ENCODE measurements around the gene CRYBG1. TPM values are rescaled to one million over a fixed set of nuclear protein-coding genes. Genes with fewer than 3 reads are reported as not detected.
A peak's percentile ranks its signal among the peaks of the same experiment; 100 is the strongest.

Gene CRYBG1
- total RNA-seq, 1 donor, result 15.5 TPM

GRCh38 chr6:106560996-106561685, 200.6 kb downstream of the CRYBG1 start:
- peak; percentile 77 for DNase-seq (ENCODE audit: low read depth)
- H3K4me3 ChIP-seq (ENCODE audit: low read depth, low read length), result no peak overlapping the region
- TF ChIP-seq CTCF (IDR thresholded peaks at IDR 0.05; ENCODE audit: insufficient read depth, low read depth, low read length), result no peak

GRCh38 chr6:106561686-106562405, 201.3 kb downstream of the CRYBG1 start:
- TF ChIP-seq CTCF (IDR thresholded peaks at IDR 0.05; ENCODE audit: insufficient read depth, low read depth, low read length), result no peak
- H3K4me3 ChIP-seq (ENCODE audit: low read depth, low read length), result no peak overlapping the region
- DNase-seq (ENCODE audit: low read depth), result peak; percentile 65

- H3K4me3 ChIP-seq (ENCODE audit: low read depth, low read length), result no peak overlapping the region
- DNase-seq (ENCODE audit: low read depth), result peak; percentile 45
- TF ChIP-seq CTCF (IDR thresholded peaks at IDR 0.05; ENCODE audit: insufficient read depth, low read depth, low read length), result no peak
These were observed 203.1 kb downstream of the CRYBG1 start for GRCh38 chr6:106563614-106564013.

GRCh38 chr6:106564476-106564875, 204.0 kb downstream of the CRYBG1 start:
- no peak for DNase-seq (ENCODE audit: low read depth)
- no peak for TF ChIP-seq CTCF (IDR thresholded peaks at IDR 0.05; ENCODE audit: insufficient read depth, low read depth, low read length)
- H3K4me3 ChIP-seq (ENCODE audit: low read depth, low read length), result no peak overlapping the region

GRCh38 chr6:106568530-106568929, 208.0 kb downstream of the CRYBG1 start:
- no peak for DNase-seq (ENCODE audit: low read depth)

GRCh38 chr6:106569428-106569827, 208.9 kb downstream of the CRYBG1 start:
- TF ChIP-seq CTCF (IDR thresholded peaks at IDR 0.05; ENCODE audit: insufficient read depth, low read depth, low read length), result no peak
- no peak overlapping the region for H3K4me3 ChIP-seq (ENCODE audit: low read depth, low read length)
- no peak for DNase-seq (ENCODE audit: low read depth)

More at GRCh38 chr6:106568530-106568929, 208.0 kb downstream of the CRYBG1 start:
- no peak overlapping the region for H3K4me3 ChIP-seq (ENCODE audit: low read depth, low read length)
- no peak for TF ChIP-seq CTCF (IDR thresholded peaks at IDR 0.05; ENCODE audit: insufficient read depth, low read depth, low read length)
